Activated CD8-positive, alpha-beta memory T cell treated with anti-CD3 and anti-CD28 coated beads, Interleukin-2, amount 50 U/mL, for 24 hours (primary cell): ENCODE results near the gene CAV2.

ENCODE experiments used
- DNase-seq: peaks from one replicate; pipeline ENCODE4 v3.0.0-alpha.2; 2020; ENCODE audit errors: extremely low read depth

CAV2 gene

DNA sequence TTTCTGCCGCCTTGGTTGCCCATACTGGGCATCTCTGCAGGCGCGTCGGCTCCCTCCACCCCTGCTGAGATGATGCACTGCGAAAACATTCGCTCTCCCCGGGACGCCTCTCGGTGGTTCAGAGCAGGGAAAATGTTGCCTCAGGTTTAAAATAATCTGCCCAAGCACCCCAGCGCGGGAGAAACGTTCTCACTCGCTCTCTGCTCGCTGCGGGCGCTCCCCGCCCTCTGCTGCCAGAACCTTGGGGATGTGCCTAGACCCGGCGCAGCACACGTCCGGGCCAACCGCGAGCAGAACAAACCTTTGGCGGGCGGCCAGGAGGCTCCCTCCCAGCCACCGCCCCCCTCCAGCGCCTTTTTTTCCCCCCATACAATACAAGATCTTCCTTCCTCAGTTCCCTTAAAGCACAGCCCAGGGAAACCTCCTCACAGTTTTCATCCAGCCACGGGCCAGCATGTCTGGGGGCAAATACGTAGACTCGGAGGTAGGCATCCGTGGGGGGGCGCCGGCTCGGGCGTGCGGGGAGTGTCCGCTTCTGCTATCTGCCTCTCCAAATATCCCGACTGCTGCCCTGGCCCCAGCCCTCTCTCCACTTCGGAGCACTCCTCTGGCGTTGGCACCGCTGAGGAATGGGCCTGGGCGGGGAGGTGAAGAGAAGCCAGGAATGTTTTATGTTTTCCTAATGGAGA is 25.2 kb downstream of the CAV2 start, which contains the start of gene CAV1:
TSS of gene CAV1 (plus strand) at position 428 of the 689 bp plus-strand sequence. CDS start at position 455, 27 bp downstream.
- no peak for DNase-seq

- DNase-seq = no peak
Observed at GRCh38 chr7:116525298-116525912, 25.9 kb downstream of the CAV2 start.

DNA sequence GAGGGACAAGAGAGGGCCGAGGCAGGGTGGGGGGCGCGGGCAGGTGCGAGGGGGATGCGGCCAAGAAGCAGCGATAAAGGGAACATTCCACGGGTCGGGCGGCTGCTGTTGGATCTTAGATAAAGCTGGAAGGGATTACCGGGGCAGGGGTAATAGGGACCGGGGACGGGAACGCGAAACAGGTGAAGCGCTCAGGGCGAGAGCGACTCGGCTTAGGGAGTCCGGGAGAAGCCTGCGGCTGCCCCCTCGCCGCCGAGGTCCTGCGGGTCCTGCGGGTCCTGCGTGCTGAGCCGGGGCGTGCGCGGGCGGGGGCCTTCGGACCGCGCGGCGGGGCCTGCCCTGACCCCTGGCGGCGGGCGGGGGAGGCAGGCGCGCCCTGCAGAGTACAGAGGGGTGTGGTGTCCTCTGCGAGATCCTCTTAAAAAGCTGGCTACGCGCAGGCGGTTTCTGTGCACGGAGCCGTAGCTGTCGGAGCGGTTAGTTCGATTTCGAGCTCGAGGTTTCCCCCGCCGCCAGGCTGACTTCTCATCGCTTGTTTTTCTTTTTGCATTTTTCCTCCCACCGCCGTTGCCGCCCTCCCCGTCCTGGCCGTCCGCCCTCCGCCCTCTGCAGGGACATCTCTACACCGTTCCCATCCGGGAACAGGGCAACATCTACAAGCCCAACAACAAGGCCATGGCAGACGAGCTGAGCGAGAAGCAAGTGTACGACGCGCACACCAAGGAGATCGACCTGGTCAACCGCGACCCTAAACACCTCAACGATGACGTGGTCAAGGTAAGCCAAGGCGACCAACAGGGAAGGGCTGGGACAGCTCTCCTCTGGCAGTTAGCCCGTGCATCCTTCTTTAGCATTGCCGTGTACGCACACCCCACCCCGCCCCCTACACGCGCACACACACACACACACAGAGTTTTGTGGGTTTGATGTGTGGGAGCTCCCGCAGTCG is 26.6 kb downstream of the CAV2 start:
- DNase-seq = no peak

GRCh38 chr7:116526897-116527296 is 27.4 kb downstream of the CAV2 start:
- no peak for DNase-seq

- no peak for DNase-seq
Observed at GRCh38 chr7:116527521-116527920, 28.0 kb downstream of the CAV2 start.

DNA sequence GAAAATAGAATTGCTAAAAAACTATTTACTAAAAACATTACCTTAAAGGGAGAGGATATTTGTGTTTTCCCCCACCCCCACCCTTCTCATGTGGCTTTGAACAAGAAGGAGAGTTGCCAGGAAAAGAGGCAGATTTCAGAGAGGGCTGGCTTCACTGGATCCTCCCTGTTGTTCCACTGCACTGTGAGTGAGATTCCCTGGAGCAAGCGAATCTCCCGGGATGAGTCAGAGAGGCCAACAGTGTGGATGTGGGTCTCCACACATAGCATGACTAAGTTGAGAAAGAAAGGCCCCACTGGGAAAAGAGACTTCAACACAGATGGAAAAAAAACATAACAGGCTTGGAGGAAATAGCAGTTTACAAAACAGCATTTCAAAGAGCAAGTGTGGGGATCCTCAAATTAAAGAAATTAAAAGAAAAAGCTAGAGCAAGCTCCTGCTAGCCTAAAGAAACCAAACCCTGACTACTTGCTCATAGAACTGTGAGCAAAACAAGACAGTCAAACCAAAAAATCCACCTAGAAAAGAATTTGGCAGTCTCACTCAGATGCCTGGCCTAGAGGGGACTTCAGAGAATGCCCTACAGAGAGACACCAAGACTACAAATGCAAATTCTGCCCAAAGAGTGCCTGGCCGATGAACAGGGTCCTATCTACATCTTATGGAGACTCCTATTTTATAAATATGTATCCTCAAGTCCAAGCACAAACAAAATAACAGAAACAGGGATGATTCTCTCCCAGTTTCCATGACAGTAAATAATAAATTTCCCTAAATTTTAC is 28.7 kb downstream of the CAV2 start:
- no peak for DNase-seq

DNA sequence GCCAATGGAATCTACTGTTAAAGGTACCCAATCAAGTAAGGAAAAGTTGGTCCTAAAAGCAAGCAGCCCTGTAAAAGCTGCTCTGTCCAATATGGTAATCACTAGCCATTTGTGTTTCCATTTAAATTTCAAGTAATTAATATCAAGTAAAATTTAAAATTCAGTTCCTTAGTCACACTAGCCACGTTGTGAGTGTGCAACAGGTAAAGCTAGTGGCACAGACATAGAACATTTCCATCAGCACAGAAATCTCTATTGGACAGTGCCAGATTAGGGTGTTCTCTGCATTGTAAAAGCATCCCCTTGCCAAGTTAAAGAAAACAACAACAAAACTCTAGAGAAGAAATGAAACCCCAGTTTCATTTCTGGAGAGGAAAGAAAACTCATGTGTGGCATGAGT is 29.7 kb downstream of the CAV2 start:
- DNase-seq = no peak

- no peak for DNase-seq
Observed at GRCh38 chr7:116530107-116530820, 30.7 kb downstream of the CAV2 start.

GRCh38 chr7:116532102-116532688 is 32.7 kb downstream of the CAV2 start:
- no peak for DNase-seq

DNA sequence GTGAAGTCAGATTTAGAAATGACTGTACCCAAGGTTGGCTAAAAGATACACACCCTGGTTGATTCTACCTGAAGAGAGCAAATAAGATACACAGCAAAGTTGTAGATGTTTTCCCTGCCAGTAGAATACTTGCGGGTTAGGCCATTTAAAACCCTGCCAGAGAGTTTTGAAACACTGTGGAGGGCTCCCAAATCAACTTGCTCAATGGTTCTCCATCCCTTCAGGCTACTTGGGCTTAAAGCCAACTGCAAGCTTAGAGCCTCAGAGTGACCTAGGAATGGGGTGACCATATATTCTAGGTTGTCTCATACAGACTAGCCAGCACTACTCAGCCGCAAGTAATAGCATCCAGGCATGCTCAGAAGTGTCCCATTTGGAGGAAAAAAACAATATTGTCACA is 35.3 kb downstream of the CAV2 start:
- no peak for DNase-seq

GRCh38 chr7:116535416-116535815 is 35.9 kb downstream of the CAV2 start:
- DNase-seq = no peak

DNA sequence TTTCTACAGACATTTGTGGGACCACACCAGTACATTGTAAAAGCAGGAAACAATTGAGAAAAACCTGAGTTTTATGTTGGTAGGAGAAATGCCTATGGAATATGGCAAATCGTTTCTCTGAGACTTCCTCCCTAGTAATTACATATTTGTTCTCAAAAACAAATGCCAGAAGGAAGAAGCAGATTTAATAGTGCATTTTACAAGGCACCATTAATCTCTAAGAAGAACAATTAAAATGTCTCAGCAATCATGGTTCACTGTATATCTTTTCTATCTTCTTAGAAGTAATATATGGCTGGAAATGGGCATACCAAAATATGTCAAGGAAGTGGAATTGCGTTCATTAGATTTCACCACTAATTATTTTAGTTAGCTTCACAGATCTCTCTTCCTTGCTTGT is 38.6 kb downstream of the CAV2 start:
- DNase-seq = no peak

GRCh38 chr7:116539879-116540278 is 40.3 kb downstream of the CAV2 start:
- DNase-seq = no peak

DNA sequence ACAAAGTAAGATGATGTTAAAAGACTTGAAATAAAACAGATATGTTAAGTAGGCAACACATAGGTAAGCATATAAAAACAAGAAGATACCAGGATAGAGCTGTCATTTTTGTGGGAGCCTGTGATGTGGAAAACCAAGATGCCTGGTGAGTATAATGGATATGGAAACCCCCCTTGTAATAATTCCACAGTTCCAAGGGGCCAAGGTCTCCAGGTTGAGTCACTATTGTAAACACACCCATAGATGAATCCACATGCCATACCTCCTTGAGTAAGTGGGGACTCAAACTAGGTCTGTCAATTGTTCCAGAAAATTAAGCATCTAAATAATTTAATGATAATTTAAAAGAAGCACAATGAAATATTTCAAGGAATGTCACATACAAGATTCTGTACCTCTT is 41.2 kb downstream of the CAV2 start:
- no peak for DNase-seq

DNA sequence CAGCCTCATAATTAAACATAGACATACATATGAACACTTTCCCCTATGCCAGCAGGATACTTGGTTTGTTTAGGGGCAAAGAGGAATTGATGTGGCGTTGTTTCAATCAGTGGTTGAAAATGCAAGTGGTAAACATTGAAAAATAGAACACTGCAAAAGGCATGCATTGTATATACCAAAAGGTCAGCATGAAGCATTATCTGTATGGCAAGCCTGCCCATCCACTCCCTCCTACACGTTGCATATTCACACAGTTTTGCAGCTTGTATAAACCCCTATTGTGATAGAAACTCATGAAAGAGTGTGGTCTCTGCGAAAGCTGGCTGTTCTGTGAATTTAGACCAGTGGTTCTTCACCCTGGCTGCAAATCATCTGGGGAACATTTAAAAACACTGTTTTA is 42.4 kb downstream of the CAV2 start:
- DNase-seq = no peak

DNA sequence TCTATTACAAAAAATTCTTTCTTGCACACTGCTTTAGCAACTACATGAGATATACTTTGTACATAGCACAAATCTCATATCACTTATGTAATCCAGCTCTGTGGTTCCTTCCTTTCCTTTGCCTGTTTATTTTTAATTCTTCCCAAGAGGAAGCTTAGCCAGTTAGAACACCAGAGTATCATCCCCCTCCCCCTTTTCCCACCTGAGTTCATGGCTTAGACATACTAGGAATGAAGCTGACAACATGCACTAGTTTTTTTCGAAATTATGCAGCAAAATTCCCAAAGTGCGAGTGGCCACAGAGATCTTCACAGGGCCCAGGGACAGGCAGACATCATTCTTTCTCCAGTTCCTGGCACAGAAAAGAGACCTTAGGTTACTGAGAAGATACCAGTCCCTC is 43.1 kb downstream of the CAV2 start:
- DNase-seq = no peak

DNA sequence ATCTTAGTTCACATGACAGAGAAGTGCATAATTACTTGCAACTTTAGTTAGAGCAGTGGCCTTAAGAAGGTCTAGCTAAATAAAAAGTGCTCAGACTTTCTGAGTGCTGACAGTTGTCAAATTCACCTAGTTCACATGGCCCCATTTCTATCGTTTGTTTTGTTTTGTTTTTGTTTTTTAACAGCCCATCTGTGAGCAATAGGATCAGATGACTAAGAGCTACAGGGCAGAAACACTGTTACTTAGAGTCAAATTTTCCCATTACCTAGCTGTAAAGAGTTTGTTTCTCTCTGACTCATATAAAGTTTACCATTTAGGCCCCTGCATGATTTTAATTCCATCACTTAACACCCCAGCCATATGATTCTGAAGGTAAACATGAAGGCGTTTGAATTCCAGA is 44.1 kb downstream of the CAV2 start:
- DNase-seq = no peak

DNA sequence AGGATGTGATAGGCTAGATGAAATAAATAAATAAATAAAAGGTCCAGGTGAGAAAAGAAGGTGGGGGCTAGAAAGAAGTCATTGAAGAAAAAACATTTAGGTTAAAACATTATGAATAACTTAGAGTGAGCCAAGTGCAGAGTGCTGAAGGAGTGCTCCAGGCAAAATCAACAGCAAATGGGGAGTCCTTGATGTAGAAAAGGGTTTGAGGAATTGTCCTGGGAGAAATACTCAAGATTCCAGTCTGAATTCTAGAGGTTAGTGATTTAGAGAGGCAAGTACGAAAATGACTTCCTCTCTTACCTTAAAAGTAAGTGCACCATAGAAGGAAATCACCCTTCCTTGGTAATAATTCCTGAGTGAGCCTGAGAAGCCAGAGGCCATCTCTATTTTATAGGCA is 44.9 kb downstream of the CAV2 start:
- no peak for DNase-seq

- no peak for DNase-seq
Observed at GRCh38 chr7:116545411-116545993, 46.0 kb downstream of the CAV2 start.

DNA sequence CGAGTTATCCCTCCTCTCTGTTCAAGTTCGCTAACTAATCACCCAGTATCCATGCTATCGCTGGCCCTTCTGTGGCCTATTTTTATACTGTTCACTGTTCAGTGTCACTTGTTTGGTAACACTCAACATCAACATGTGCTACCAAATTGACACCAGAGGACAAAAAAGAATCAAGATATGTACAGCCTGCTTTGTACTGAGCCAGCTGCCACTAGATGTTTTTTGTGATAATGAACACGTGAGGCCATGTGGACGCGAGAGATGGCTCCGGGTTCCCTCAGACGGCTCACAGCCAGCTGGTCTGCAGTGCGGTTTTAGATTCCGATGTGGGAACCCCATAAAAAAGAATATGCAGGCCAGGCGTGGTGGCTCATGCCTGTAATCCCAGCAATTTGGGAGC is 46.5 kb downstream of the CAV2 start:
- no peak for DNase-seq
